MM.1S (cell line): ENCODE measurements around the gene CHRNG.
"Not testable (repeated sequence)": the region's sequence is repeated elsewhere in the genome, so short reads cannot be mapped to it uniquely, and the experiment has no call there.

Experiments
- EZH2 ChIP-seq: fragments of 300-600 bp; sonication (generic); optimal IDR thresholded peaks from 2 replicates; pipeline ENCODE3; 2017; ENCODE audit warnings: low read depth, mild to moderate bottlenecking, antibody characterized with exemption, low read length, mixed read lengths
- EZH2phosphoT487 ChIP-seq: fragments of 300-600 bp; sonication (generic); IDR thresholded peaks from 2 replicates; pipeline ENCODE4 v1.6.1; 2018; ENCODE audit warnings: antibody characterized with exemption, low read length
- TF ChIP-seq, protein P1 (sequence below): fragments of 300-600 bp; sonication (generic); IDR thresholded peaks from 2 replicates; pipeline ENCODE4 v1.5.1; 2016; ENCODE audit warnings: antibody characterized with exemption, low read length, mixed read lengths

- TF ChIP-seq, protein P1, sequence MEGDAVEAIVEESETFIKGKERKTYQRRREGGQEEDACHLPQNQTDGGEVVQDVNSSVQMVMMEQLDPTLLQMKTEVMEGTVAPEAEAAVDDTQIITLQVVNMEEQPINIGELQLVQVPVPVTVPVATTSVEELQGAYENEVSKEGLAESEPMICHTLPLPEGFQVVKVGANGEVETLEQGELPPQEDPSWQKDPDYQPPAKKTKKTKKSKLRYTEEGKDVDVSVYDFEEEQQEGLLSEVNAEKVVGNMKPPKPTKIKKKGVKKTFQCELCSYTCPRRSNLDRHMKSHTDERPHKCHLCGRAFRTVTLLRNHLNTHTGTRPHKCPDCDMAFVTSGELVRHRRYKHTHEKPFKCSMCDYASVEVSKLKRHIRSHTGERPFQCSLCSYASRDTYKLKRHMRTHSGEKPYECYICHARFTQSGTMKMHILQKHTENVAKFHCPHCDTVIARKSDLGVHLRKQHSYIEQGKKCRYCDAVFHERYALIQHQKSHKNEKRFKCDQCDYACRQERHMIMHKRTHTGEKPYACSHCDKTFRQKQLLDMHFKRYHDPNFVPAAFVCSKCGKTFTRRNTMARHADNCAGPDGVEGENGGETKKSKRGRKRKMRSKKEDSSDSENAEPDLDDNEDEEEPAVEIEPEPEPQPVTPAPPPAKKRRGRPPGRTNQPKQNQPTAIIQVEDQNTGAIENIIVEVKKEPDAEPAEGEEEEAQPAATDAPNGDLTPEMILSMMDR = not testable (repeated sequence)
- TF ChIP-seq EZH2, EZH2phosphoT487: not testable (repeated sequence)
Measured at GRCh38 chr2:232532821-232533220, 6.7 kb upstream of the CHRNG start.
